ENCODE measurements around the gene LDLRAD1. TPM values are rescaled to one million over a fixed set of nuclear protein-coding genes. Genes with fewer than 3 reads are reported as not detected.

LDLRAD1 gene
- total RNA-seq, 1 experiment from 2014 or later, result not detected

DNA sequence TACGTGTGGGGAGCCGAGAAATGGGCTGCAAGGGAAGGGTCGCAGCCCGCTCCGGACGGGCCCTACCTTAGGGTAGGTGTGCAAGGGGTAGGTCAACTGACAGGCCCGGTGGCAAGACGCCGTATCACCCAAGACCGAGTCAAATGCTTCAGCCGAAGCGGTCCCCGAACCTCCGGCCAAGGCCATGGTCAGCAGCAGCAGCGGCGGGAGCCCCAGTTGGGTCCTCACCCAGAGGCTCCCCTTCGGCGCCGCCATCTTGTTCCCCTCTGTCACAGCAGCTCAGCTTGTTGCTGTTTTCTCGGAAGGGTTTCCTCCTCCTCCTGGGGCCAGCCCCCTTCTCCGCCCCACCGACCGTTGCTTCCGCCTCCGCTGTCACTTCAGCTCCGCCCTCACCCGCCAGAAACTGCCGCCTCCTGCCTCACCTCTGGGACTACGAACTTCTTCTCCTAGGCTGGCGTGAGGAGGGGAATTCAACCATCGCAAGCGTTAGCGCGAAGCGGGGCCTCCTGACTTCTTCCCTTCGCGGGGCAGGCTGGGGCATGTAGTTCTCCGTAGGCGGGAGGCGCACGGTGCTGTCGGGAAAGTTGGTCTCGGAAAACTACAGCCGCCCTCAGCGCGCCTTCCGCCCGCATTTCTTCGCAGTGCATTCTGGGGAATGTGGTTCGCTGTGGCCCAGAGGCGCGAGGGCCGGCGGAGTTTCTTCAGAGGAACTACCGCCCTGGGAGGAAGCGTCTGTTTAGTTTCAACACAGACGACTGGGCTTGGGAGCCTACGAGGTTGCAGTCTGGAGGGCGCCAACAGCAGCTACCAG, 35.2 kb upstream of the LDLRAD1 start, which contains the start of the genes TCEANC2 and TMEM59:
TSS of gene TCEANC2 (plus strand) at position 675 of the 811 bp plus-strand sequence. CDS start 815 bp downstream, outside the sequence.
TSS of gene TMEM59 (minus strand) at position 271 of the 811 bp plus-strand sequence. CDS start at position 255, 16 bp downstream.
- in situ Hi-C loops (cut with HindIII; ENCODE audit: low pct_unique_long_range_greater_than_20kb, low sequenced_read_pairs), result no loop called here
- Histone ChIP-seq H3K9me3 (ENCODE audit: control insufficient read depth, insufficient read depth, low read depth, low read length) (no peaks in the 10 kb centered on the region), H3K4me1 (ENCODE audit: control insufficient read depth, insufficient read depth, low read length) (peaks cover 18% of the 10 kb centered on the region), H3K27ac (ENCODE audit: low read length) (peak within 1 kb of the TSS; percentile 92), H3K27me3 (ENCODE audit: control insufficient read depth, insufficient read depth, low read length) (no peaks in the 10 kb centered on the region), H3K4me3 (ENCODE audit: low read depth in 2 of 2, low read length in 2 of 2) (peak within 1 kb of the TSS; percentile 90 to 96), H3K36me3 (ENCODE audit: control insufficient read depth, insufficient read depth, low read length) (no peaks in the 10 kb centered on the region; the same call in 1 of the 2 replicates)
- TF ChIP-seq TCF7L2 (IDR thresholded peaks at IDR 0.05; ENCODE audit: low read depth, low read length) (peak; percentile 61; the same call in 1 of the 2 replicates), POLR2AphosphoS5 (IDR thresholded peaks at IDR 0.05; ENCODE audit: low read depth, low read length) (peak; percentile 35; the same call in 1 of the 2 replicates), SIN3A (IDR thresholded peaks at IDR 0.05; ENCODE audit: borderline replicate concordance, insufficient read depth, low read depth, low read length) (peak; percentile 96)
- TF ChIP-seq, protein P1, sequence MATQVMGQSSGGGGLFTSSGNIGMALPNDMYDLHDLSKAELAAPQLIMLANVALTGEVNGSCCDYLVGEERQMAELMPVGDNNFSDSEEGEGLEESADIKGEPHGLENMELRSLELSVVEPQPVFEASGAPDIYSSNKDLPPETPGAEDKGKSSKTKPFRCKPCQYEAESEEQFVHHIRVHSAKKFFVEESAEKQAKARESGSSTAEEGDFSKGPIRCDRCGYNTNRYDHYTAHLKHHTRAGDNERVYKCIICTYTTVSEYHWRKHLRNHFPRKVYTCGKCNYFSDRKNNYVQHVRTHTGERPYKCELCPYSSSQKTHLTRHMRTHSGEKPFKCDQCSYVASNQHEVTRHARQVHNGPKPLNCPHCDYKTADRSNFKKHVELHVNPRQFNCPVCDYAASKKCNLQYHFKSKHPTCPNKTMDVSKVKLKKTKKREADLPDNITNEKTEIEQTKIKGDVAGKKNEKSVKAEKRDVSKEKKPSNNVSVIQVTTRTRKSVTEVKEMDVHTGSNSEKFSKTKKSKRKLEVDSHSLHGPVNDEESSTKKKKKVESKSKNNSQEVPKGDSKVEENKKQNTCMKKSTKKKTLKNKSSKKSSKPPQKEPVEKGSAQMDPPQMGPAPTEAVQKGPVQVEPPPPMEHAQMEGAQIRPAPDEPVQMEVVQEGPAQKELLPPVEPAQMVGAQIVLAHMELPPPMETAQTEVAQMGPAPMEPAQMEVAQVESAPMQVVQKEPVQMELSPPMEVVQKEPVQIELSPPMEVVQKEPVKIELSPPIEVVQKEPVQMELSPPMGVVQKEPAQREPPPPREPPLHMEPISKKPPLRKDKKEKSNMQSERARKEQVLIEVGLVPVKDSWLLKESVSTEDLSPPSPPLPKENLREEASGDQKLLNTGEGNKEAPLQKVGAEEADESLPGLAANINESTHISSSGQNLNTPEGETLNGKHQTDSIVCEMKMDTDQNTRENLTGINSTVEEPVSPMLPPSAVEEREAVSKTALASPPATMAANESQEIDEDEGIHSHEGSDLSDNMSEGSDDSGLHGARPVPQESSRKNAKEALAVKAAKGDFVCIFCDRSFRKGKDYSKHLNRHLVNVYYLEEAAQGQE (IDR thresholded peaks at IDR 0.05; ENCODE audit: insufficient read depth in 1 of 2, low read depth in 2 of 2, low read length in 1 of 2), result no peak
- TF ChIP-seq, protein P2, sequence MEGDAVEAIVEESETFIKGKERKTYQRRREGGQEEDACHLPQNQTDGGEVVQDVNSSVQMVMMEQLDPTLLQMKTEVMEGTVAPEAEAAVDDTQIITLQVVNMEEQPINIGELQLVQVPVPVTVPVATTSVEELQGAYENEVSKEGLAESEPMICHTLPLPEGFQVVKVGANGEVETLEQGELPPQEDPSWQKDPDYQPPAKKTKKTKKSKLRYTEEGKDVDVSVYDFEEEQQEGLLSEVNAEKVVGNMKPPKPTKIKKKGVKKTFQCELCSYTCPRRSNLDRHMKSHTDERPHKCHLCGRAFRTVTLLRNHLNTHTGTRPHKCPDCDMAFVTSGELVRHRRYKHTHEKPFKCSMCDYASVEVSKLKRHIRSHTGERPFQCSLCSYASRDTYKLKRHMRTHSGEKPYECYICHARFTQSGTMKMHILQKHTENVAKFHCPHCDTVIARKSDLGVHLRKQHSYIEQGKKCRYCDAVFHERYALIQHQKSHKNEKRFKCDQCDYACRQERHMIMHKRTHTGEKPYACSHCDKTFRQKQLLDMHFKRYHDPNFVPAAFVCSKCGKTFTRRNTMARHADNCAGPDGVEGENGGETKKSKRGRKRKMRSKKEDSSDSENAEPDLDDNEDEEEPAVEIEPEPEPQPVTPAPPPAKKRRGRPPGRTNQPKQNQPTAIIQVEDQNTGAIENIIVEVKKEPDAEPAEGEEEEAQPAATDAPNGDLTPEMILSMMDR (IDR thresholded peaks at IDR 0.05), result no peak
- CTCF ChIA-PET, result interaction anchor here (0.6 kb wide), 2 partner anchors 16 to 192 kb away, joined by 3 to 9 read pairs; no protein-coding TSS in a partner anchor
- intact Hi-C loops (cut with micrococcal nuclease; ENCODE audit: unreplicated experiment), result no loop called here
- ATAC-seq (peak; percentile 98), DNase-seq (ENCODE audit: low read depth, low spot score) (peak; percentile 98)
- POLR2A ChIA-PET, result no interaction called here
- no TSS peak for BruUV-seq (replicated peaks)

DNA sequence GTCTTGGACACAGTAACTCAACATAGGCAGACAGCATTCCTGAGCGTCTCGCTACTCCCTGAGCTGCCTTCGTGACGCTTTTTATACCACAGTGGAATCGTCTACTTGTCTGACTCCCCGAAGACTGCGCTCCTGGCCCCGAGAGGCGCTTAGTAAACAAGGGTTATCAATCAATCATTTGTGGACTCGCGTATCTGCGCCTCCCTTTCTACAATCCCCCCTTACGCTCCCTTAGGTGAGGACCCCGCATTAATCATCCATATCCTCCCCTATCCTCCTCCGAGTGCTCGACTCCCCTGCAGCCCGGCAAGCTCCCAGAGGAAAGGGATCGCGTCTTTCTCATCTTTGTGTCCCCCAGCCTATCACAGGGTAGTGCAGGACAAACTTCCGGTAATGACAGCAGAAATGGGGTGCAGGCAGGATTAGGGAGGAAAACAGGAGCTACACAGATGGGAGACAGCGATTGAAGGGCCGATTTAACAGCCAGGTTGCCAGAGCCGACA, 34.5 kb upstream of the LDLRAD1 start:
- in situ Hi-C loops (cut with HindIII; ENCODE audit: low pct_unique_long_range_greater_than_20kb, low sequenced_read_pairs), result no loop called here
- intact Hi-C loops (cut with micrococcal nuclease; ENCODE audit: unreplicated experiment), result no loop called here
- DNase-seq (ENCODE audit: low read depth, low spot score), result no peak

More for the DNA sequence above, 34.5 kb upstream of the LDLRAD1 start:
- TF ChIP-seq, protein P2 (IDR thresholded peaks at IDR 0.05), result no peak
- TF ChIP-seq TCF7L2 (IDR thresholded peaks at IDR 0.05; ENCODE audit: low read depth, low read length) (no peak), SIN3A (IDR thresholded peaks at IDR 0.05; ENCODE audit: borderline replicate concordance, insufficient read depth, low read depth, low read length) (no peak)
- Histone ChIP-seq H3K9me3 (ENCODE audit: control insufficient read depth, insufficient read depth, low read depth, low read length) (no peaks in the 10 kb centered on the region), H3K27me3 (ENCODE audit: control insufficient read depth, insufficient read depth, low read length) (no peaks in the 10 kb centered on the region), H3K4me3 (ENCODE audit: low read depth in 2 of 2, low read length in 2 of 2) (peak overlapping the region; percentile 90 to 96), H3K4me1 (ENCODE audit: control insufficient read depth, insufficient read depth, low read length) (peaks cover 22% of the 10 kb centered on the region), H3K36me3 (ENCODE audit: control insufficient read depth, insufficient read depth, low read length) (no peaks in the 10 kb centered on the region; the same call in 1 of the 2 replicates), H3K27ac (ENCODE audit: low read length) (peak overlapping the region; percentile 74)
- ATAC-seq, result peak; percentile 55
- ChIA-PET CTCF (interaction anchor here (0.6 kb wide), 2 partner anchors 17 to 192 kb away, joined by 3 to 9 read pairs; no protein-coding TSS in a partner anchor), POLR2A (no interaction called here)
- BruUV-seq (replicated peaks), result no TSS peak

Measured in Panc1 (cell line).